HEK293T (cell line): ENCODE measurements around the gene RASAL3.

Source experiments
- CTCF ChIA-PET: fragments of 350-600 bp; formaldehyde crosslinking; extraction: SDS; loops from one replicate; lab custom pipeline; 2021; ENCODE audit warnings: antibody characterized with exemption, inconsistent platforms; lab: Yijun Ruan, JAX
- POLR2A ChIA-PET: fragments of 350-600 bp; formaldehyde crosslinking; extraction: SDS; loops from one replicate; lab custom pipeline; 2020; ENCODE audit warnings: antibody characterized with exemption, inconsistent platforms; lab: Yijun Ruan, JAX
- DNase-seq: peaks from one replicate; pipeline ENCODE4 v3.0.0; 2012; ENCODE audit warnings: mixed read lengths; ENCODE audit errors: extremely low spot score
- ARNT ChIP-seq: fragments of 450-650 bp; IDR thresholded peaks from 2 replicates; pipeline ENCODE4 v1.6.1; 2017; ENCODE audit warnings: mild to moderate bottlenecking
- BHLHE40 ChIP-seq: fragments of 450-650 bp; IDR thresholded peaks from 2 replicates; pipeline ENCODE4 v1.6.1; 2016; ENCODE audit warnings: mild to moderate bottlenecking, moderate library complexity, borderline replicate concordance
- CTBP1 ChIP-seq: fragments of 450-650 bp; IDR thresholded peaks from 2 replicates; pipeline ENCODE4 v1.6.1; 2016; ENCODE audit warnings: borderline replicate concordance
- ELF4 ChIP-seq: fragments of 450-650 bp; IDR thresholded peaks from 2 replicates; pipeline ENCODE4 v1.6.1; 2017; ENCODE audit warnings: antibody characterized with exemption
- FOXA1 ChIP-seq: fragments of 450-650 bp; IDR thresholded peaks from 2 replicates; pipeline ENCODE4 v1.6.1; 2016; ENCODE audit warnings: mild to moderate bottlenecking
- FOXK2 ChIP-seq: fragments of 450-650 bp; IDR thresholded peaks from 2 replicates; pipeline ENCODE4 v1.6.1; 2016; ENCODE audit warnings: mild to moderate bottlenecking
- FOXM1 ChIP-seq: fragments of 450-650 bp; IDR thresholded peaks from 2 replicates; pipeline ENCODE4 v1.6.1; 2017; ENCODE audit warnings: mild to moderate bottlenecking, borderline replicate concordance
- HDGF ChIP-seq: fragments of 450-650 bp; IDR thresholded peaks from 2 replicates; pipeline ENCODE4 v1.6.1; 2017; ENCODE audit warnings: antibody characterized with exemption, borderline replicate concordance
- L3MBTL2 ChIP-seq: fragments of 450-650 bp; conservative IDR thresholded peaks from 2 replicates; pipeline ENCODE4 v1.6.1; 2016; ENCODE audit warnings: mild to moderate bottlenecking
- LEF1 ChIP-seq: fragments of 450-650 bp; IDR thresholded peaks from 2 replicates; pipeline ENCODE4 v1.6.1; 2017; ENCODE audit warnings: mild to moderate bottlenecking, borderline replicate concordance
- NFRKB ChIP-seq: fragments of 450-650 bp; IDR thresholded peaks from 2 replicates; pipeline ENCODE4 v1.6.1; 2016; ENCODE audit warnings: mild to moderate bottlenecking, moderate library complexity
- PKNOX1 ChIP-seq: fragments of 450-650 bp; IDR thresholded peaks from 2 replicates; pipeline ENCODE4 v1.6.1; 2016
- SP1 ChIP-seq: fragments of 450-650 bp; IDR thresholded peaks from 2 replicates; pipeline ENCODE4 v1.6.1; 2017
- SUZ12 ChIP-seq: fragments of 450-650 bp; IDR thresholded peaks from 2 replicates; pipeline ENCODE4 v1.6.1; 2016; ENCODE audit warnings: mild to moderate bottlenecking
- TARDBP ChIP-seq: fragments of 450-650 bp; IDR thresholded peaks from 2 replicates; pipeline ENCODE4 v1.6.1; 2016
- ZNF384 ChIP-seq: fragments of 450-650 bp; IDR thresholded peaks from 2 replicates; pipeline ENCODE4 v1.6.1; 2016

Gene RASAL3

DNA sequence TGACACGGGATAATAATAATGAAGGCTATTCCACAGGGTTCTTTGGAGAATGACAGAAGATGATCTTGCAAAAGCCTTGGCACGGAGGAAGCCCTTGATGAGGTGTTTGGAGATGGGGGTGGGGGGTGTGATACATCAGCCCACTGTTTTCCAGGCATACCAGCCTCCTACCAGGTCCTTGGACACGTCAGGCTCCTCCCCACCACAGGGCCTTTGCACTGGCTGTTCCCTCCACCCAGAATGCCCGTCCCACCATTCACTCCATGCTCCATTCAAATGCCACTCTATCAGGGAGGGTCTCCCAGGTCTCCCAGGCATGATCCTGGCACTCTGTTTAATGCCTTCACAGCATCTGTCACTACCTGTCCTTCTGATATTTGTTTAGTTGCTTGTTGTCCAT is 17.3 kb downstream of the RASAL3 start:
- TF ChIP-seq BHLHE40, result no peak
- no peak for TF ChIP-seq NFRKB
- no peak for TF ChIP-seq SP1
- TF ChIP-seq L3MBTL2, result no peak
- TF ChIP-seq ZNF384, result no peak
- TF ChIP-seq HDGF, result no peak
- TF ChIP-seq FOXA1, result no peak
- no peak for TF ChIP-seq TARDBP
- no peak for TF ChIP-seq FOXM1
- no peak for TF ChIP-seq PKNOX1
- no peak for TF ChIP-seq ELF4
- no peak for TF ChIP-seq SUZ12
- TF ChIP-seq CTBP1, result no peak
- TF ChIP-seq LEF1, result no peak
- TF ChIP-seq FOXK2, result no peak
- no peak for TF ChIP-seq ARNT
- DNase-seq, result no peak
- ChIA-PET CTCF (no interaction called here), POLR2A (interaction anchor here (1.6 kb wide), 1 partner anchor 28 kb away, joined by 5 read pairs; the partner anchor contains the start of gene AKAP8L)

DNA sequence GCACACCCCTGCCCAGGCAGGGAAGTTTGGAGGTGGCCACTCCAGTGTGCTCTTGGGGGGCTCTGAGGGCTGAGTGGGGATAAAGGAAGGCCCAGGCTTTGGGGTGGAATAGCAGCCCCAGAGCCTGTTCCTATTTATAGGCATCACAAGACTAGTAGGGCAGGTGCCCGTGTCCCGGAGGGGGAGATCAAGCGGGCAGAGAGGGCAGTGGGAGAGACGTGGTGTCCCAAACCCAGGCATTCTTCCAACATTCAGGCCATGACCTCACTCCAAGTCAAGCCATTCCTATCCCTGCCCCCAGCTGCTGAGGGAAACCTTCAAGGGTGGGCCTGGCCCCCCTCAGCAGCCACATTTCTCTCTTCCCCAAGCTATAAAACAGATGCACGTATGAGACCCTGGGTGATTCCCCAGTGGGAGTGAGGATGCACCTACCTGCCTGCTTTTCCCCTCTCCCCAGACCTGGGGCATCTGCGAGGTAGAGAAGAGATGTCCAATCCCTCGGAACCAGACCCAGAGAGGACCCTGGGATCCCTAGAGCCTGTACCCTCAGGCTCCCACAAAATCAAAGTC is 18.5 kb downstream of the RASAL3 start:
- DNase-seq, result no peak
- POLR2A ChIA-PET, result interaction anchor here (0.9 to 1.0 kb wide), 2 partner anchors 13 to 27 kb away, joined by 3 to 4 read pairs; partner anchors contain the start of gene AKAP8L
- TF ChIP-seq PKNOX1 (no peak), SUZ12 (no peak), FOXA1 (no peak), ARNT (no peak), ELF4 (no peak), HDGF (no peak), BHLHE40 (no peak), TARDBP (no peak), CTBP1 (no peak), FOXK2 (no peak), LEF1 (no peak), L3MBTL2 (no peak), FOXM1 (no peak), SP1 (no peak), ZNF384 (no peak), NFRKB (no peak)
- CTCF ChIA-PET, result no interaction called here

- no peak for TF ChIP-seq ARNT
- TF ChIP-seq FOXA1, result no peak
- TF ChIP-seq FOXM1, result no peak
- no peak for TF ChIP-seq SP1
- TF ChIP-seq TARDBP, result no peak
- TF ChIP-seq PKNOX1, result no peak
- TF ChIP-seq CTBP1, result no peak
- TF ChIP-seq SUZ12, result no peak
- POLR2A ChIA-PET, result interaction anchor here (0.9 kb wide), 1 partner anchor 26 kb away, joined by 3 read pairs; the partner anchor contains the start of gene AKAP8L
- CTCF ChIA-PET, result no interaction called here
- DNase-seq, result no peak
Observed at GRCh38 chr19:15445227-15445605, 19.1 kb downstream of the RASAL3 start.

- CTCF ChIA-PET, result no interaction called here
- TF ChIP-seq NFRKB (no peak), CTBP1 (no peak), HDGF (no peak), ELF4 (no peak), FOXA1 (no peak), SUZ12 (no peak), FOXK2 (no peak), TARDBP (no peak), ZNF384 (no peak), ARNT (no peak), FOXM1 (no peak)
- POLR2A ChIA-PET, result no interaction called here
- no peak for DNase-seq
Observed at GRCh38 chr19:15444505-15445226, 19.7 kb downstream of the RASAL3 start.

DNA sequence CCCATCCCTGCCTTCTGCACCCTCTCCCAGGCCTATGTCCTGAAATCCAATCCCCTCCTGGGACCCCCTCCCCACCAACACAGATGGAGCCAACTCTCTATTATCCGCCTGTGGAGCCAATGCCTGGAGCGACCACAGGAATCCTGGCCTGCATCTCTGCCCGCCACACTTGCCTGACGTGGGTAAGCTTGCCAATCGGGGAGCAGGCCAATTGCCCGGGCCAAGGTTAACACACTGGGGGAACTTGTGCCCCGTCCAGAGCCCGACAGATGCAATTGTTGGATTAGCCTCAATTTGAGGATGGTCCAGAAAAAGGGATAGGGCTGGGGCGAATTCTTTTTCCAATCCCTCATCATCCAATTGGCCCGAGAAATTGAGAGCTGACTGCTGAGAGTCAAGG is 20.5 kb downstream of the RASAL3 start:
- no peak for TF ChIP-seq FOXK2
- TF ChIP-seq SP1, result no peak
- no peak for TF ChIP-seq NFRKB
- no peak for TF ChIP-seq LEF1
- TF ChIP-seq BHLHE40, result no peak
- no peak for TF ChIP-seq ZNF384
- no peak for TF ChIP-seq FOXM1
- no peak for TF ChIP-seq PKNOX1
- no peak for TF ChIP-seq ARNT
- TF ChIP-seq L3MBTL2, result no peak
- TF ChIP-seq CTBP1, result no peak
- no peak for TF ChIP-seq ELF4
- no peak for TF ChIP-seq TARDBP
- TF ChIP-seq SUZ12, result no peak
- no peak for TF ChIP-seq FOXA1
- no peak for TF ChIP-seq HDGF

More for the DNA sequence above, 20.5 kb downstream of the RASAL3 start:
- no peak for DNase-seq
- ChIA-PET POLR2A (no interaction called here), CTCF (no interaction called here)
